ENCODE results near the gene WDR20.

DNA sequence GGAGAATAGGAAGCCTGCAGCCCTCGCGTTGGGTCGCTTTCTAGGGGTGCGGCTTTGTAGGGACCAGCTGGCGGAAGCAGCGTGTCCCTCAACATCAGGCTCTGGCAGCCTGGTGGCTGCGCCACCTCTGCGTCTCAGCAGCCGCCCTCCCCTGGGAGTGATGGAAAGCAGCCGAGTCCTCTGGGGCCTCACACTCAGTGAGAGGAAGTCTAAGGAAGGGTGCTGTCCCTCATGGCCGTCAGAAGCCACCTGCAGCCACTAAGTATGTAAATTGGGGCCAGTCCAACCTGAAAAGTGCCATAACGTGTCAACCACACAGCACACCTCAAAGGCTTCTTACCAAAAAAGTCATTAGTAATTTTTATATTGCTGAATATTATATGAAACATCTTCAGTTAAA lies 80.3 kb downstream of the WDR20 start:
- TF ChIP-seq CTCF (IDR thresholded peaks at IDR 0.05), result no peak
- no peak for TF ChIP-seq POLR2A (IDR thresholded peaks at IDR 0.05)
- TF ChIP-seq POLR2AphosphoS5 (IDR thresholded peaks at IDR 0.05), result no peak
- no peak for TF ChIP-seq EP300 (IDR thresholded peaks at IDR 0.05; ENCODE audit: low read depth)
